NCI-H226 (cell line): Measurements from ENCODE around the gene PAM.

Experiments
- DNase-seq: peaks from one replicate; pipeline ENCODE4 v3.0.0-alpha.2; 2015

Gene PAM

GRCh38 chr5:102863764-102864560, 108.9 kb downstream of the PAM start:
- no peak for DNase-seq

DNA sequence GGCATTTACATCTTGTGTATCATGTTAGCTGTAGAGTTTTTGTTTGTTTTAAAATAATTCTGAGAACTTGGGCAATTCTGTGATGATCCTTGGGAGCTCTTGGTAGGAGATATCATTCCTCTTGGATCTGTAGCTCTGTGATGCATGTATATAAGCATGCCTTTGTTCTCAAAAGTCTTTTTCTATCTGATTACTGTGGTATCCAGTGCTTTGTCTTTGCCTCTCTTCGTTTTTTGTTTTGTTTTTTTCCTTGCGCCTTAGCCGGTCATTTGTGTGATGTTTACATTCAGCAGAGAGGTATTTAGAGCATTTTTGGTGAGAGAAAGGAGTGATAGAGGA, 110.0 kb downstream of the PAM start:
- no peak for DNase-seq

DNA sequence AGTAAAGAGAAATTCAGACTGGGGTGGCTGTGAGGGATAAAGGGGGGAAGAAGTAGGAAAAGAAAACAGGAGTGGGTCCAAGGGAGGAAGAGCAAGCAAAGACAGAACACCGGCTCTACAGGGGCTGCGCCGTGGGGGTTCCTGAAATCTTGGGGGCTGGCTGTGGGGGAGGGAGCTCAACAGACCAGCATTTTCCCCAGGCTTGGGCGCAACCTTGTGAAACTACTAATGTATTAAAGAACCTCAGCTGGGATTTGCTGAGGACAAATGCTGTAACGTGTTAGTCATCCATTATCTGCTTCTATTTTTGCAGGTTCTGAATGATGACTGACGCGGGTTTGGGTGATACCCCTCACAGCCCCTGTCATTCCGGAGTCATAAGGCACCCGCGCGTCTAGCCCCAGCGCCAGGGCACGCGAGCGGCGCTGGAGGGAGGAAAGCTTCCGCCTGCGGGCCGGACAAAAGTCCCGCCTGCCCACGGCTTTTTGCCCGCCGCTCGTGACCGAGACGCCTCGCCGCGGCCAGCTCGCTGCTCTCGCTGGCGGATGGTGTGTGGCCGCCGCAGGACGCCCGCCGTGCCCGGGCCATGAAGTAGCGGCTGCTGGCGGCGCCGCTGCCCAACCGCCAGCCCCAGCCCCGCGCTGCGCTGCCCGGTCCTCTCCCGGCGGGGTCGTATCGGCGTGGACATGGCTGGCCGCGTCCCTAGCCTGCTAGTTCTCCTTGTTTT, 110.6 kb downstream of the PAM start:
- DNase-seq: peak; percentile 92

DNA sequence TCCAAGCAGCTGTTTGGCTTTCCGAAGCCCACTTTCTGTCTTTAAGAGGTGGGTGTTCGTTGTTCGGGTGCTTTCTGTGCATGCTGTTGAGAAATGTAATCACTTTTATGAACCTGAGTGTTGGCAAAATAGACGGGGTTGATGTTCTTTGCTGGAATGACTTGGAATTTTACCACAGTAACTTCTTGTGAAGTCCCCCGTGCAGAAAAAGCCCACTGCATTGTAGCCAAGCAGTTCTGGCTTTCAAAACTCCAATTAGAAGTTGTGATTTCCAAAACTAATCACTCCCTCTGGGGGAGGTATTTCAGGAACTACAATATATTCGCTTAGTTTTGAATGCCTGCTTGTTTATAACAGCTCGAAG, 111.1 kb downstream of the PAM start:
- no peak for DNase-seq

- DNase-seq: peak; percentile 22
Measured at GRCh38 chr5:102867992-102868662, 113.0 kb downstream of the PAM start.

GRCh38 chr5:102869230-102869629, 114.1 kb downstream of the PAM start:
- no peak for DNase-seq

DNA sequence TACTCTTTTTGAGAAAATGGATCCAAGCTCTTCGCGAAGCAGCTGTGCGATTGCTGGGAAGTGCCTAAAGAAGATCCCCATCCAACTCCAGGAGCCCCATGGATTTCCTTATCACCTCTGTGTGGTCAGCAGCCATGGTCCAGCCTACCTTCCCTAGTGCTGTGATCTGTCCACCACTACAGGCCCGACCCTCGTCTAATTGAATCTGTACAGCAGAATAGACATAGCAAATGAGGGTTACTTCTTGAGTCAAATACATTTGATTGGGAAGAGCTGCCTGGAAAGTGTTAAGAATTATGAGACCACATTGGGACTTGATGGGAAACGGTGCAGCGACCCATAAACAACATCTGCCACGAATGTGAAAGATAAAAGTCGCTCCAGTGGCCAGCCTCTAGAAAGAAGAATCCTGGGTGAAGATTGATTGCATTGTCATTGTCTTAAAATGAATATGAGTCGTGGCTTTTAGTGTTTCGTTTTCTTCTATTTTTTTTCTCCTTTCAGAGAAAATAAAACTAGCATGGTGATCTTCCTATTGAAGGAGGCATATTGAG, 118.4 kb downstream of the PAM start:
- no peak for DNase-seq

- no peak for DNase-seq
Measured at GRCh38 chr5:102874054-102874453, 118.9 kb downstream of the PAM start.

GRCh38 chr5:102875721-102876123, 120.6 kb downstream of the PAM start:
- DNase-seq: no peak

- no peak for DNase-seq
Measured at GRCh38 chr5:102876610-102877009, 121.5 kb downstream of the PAM start.

DNA sequence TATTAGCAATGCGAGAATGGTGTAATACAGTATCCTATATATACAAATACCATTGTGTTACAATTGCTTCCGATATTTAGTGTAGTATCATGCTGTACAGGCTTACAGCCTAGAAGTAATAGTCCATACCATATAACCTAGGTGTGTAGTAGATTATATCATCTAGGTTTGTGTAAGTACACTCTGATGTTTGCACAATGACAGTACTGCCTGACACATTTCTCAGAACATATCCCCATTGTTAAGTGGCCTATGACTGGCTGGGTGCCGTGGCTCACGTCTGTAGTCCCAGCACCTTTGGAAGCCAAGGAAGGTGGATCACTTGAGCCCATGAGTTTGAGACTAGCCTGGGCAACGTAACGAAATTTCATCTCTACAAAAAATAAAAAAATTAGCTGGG, 124.6 kb downstream of the PAM start:
- DNase-seq: no peak

GRCh38 chr5:102886586-102886985, 131.5 kb downstream of the PAM start:
- no peak for DNase-seq

DNA sequence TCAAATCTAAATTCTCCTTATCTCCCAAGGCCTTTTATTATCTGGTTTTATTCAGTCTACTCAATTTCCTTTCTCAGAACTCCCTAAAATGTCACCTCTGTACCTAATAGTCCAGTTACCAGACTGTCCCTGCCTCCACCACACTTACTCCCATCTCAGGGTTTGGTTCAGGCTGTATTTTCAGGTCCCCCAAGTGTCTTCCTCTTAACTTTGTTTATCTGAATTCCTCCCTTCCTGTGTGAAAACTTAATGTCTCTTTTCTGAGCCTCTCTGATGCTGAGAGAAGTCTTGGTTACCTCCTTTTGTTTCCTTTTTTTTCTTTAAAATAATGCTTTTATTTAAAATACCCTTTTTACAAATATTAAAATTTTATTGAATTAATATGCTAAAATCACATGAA, 133.4 kb downstream of the PAM start:
- DNase-seq: no peak

DNA sequence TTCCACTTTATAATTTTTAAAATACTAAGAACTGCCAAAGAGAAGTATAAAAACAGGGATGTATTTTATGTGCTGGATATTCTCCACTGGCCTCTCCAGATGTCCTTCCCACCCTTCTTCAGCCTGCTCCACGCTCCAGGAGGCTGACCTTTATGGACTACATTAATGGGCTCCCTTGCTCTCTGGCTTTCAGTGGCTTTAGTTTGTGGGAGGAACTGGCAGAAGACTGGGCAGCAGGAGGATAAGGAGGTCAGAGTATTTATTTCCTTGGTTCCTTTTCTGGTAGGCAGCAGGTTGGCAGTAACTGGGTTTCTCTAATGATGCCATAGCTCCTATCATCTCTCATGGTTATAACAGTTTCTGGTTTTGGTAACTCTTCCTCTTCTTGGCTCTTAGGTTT, 133.9 kb downstream of the PAM start:
- no peak for DNase-seq

DNA sequence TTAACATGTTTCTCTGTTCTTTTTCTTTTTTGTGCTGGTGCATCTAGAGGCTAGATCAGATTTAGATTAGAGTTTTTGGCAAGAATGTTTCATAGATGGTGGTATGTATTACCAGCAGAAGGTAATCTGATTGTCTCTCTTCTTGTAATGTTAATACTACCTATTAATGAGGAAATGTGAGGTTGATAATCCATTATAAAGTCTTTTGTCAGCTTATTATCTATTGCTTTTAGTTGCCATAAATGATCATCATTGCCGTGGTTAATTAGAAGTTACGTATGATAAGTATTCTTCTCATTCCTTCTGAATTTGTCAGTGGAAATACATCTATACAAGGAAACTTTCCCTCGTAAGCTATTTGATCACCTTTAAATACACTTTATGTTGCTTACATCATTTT, 135.0 kb downstream of the PAM start:
- DNase-seq: no peak

DNA sequence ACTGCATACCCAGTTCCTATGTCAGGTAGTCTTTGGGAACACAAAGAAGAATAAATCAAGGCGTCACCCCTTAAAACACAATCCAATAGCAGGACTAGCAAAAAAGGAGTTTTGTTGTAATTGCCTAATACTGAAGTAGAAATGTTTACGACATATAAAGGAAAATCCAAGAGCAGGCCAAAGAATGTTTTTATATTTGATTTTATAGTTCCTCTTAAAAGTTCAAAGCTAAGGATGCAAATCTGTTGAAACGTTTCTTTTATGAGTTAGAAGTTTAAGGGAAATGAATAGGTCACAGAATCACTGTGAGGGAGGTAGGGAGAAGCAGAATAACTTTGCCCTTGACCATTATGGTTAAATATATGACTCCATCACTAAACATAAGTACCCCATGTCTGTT, 136.1 kb downstream of the PAM start:
- no peak for DNase-seq

DNA sequence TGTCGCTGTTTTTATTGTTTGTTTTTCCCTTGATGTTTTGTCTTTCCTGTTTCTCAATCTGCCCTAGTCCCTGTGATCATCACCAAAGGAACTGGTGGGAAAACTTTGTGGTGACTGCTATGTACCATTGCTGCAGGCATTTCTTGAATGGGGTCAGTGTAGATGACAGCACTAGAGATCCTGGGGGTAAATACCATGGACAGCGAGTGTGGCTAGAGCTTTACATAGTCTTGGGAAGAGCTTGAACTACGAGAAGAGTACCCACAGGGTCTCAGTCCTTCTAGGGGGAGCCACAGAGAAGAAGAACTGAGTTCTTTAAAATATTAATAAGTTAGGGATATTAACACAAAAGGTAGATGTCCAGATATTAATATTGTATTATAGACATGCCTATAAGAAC, 138.8 kb downstream of the PAM start:
- no peak for DNase-seq

GRCh38 chr5:102895234-102895633, 140.1 kb downstream of the PAM start:
- DNase-seq: no peak

- DNase-seq: no peak
Measured at GRCh38 chr5:102895976-102896375, 140.9 kb downstream of the PAM start.

- DNase-seq: no peak
Measured at GRCh38 chr5:102901424-102902134, 146.5 kb downstream of the PAM start.

- no peak for DNase-seq
Measured at GRCh38 chr5:102902135-102902448, 147.0 kb downstream of the PAM start.

- no peak for DNase-seq
Measured at GRCh38 chr5:102902647-102903046, 147.5 kb downstream of the PAM start.
